ENCODE data around the gene IRX1. TPM values are rescaled to one million over a fixed set of nuclear protein-coding genes. Genes with fewer than 3 reads are reported as not detected.

IRX1 gene
- total RNA-seq, 4 donors from 2014 or later: not detected

DNA sequence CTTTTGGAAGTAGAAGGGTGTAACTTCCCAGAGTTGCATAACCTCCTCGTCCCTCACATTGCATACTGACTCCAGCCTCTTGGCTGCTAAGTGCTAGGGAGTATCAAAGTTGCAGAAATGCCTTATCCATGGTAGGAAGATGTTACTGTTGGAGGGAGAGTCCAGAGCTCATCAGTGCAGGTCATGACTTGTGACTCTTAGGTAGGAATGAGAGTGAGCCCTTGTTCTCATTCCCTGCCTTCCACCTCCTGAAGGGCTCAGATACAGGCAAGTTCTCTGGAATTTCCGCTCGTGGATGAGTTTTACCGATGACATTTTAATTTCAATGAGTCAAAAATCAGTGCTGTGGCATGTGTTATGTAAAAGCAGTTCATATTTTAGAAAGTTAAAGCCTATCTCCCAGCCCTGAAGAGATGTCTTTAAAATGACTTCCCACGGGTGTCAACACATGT, 17.0 kb downstream of the IRX1 start:
- Histone ChIP-seq H3K36me3 (no peaks in the 10 kb centered on the region), H3K4me1 (no peaks in the 10 kb centered on the region), H3K4me3 (no peak overlapping the region), H3K27ac (no peak overlapping the region), H3K9me3 (no peaks in the 10 kb centered on the region), H3K27me3 (peaks cover 0 to 3% of the 10 kb centered on the region in 2 donors)
- TF ChIP-seq POLR2A (IDR thresholded peaks at IDR 0.05): no peak
- TF ChIP-seq, protein P1, sequence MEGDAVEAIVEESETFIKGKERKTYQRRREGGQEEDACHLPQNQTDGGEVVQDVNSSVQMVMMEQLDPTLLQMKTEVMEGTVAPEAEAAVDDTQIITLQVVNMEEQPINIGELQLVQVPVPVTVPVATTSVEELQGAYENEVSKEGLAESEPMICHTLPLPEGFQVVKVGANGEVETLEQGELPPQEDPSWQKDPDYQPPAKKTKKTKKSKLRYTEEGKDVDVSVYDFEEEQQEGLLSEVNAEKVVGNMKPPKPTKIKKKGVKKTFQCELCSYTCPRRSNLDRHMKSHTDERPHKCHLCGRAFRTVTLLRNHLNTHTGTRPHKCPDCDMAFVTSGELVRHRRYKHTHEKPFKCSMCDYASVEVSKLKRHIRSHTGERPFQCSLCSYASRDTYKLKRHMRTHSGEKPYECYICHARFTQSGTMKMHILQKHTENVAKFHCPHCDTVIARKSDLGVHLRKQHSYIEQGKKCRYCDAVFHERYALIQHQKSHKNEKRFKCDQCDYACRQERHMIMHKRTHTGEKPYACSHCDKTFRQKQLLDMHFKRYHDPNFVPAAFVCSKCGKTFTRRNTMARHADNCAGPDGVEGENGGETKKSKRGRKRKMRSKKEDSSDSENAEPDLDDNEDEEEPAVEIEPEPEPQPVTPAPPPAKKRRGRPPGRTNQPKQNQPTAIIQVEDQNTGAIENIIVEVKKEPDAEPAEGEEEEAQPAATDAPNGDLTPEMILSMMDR (IDR thresholded peaks at IDR 0.05): no peak
- intact Hi-C loops (cut with DNase I; ENCODE audit: low total_unique reads): no loop called here
- DNase-seq: no peak

DNA sequence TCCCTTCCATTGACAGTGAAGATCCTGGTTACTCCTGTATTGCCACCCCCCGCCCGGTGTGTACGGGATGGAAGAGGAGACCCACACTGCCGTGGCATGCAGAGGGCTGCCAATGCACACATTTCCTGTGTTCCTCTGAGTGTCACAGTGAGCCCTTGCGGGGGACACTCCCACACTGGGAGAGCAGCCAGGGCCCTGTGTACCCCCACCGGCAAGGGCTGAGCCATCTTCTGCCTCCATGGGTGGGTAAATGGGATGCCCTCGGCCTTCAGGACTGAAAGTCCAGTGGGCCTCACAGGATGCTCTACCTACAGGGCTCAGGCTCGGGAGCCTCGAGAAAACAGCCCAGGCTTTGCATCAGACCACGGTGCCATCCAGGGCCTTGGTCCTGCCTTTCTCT, 18.1 kb downstream of the IRX1 start:
- Histone ChIP-seq H3K27ac (no peak overlapping the region), H3K36me3 (no peaks in the 10 kb centered on the region), H3K9me3 (no peaks in the 10 kb centered on the region), H3K4me1 (no peaks in the 10 kb centered on the region), H3K4me3 (no peak overlapping the region), H3K27me3 (peaks cover 0 to 3% of the 10 kb centered on the region in 2 donors)
- intact Hi-C loops (cut with DNase I; ENCODE audit: low total_unique reads): no loop called here
- no peak for DNase-seq
- TF ChIP-seq, protein P1 (IDR thresholded peaks at IDR 0.05): no peak
- TF ChIP-seq POLR2A (IDR thresholded peaks at IDR 0.05): no peak

DNA sequence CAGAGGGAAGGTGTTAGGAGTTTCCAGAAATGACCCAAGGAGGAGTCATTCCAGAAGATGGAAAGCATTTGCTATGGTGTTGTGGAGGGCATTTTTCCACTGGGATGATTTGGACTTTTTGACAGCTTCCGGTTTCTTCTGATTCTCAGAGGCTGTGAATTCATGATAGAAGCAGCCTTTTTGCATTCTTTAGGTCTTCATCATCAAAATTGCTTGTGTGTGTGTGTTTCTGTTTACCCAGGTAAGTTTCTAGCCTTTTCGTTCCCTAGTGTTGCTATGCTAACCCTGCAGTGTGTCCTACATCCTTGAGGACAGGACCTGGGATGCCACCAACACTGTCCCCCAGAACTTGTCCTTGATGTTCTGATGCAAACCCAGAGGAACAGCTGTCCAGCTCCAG, 19.6 kb downstream of the IRX1 start:
- intact Hi-C loops (cut with DNase I; ENCODE audit: low total_unique reads): no loop called here
- Histone ChIP-seq H3K4me1 (no peaks in the 10 kb centered on the region), H3K36me3 (no peaks in the 10 kb centered on the region), H3K4me3 (no peak overlapping the region), H3K9me3 (no peaks in the 10 kb centered on the region), H3K27me3 (no peaks in the 10 kb centered on the region), H3K27ac (no peak overlapping the region)
- no peak for DNase-seq
- no peak for TF ChIP-seq POLR2A (IDR thresholded peaks at IDR 0.05)
- TF ChIP-seq, protein P1 (IDR thresholded peaks at IDR 0.05): no peak

DNA sequence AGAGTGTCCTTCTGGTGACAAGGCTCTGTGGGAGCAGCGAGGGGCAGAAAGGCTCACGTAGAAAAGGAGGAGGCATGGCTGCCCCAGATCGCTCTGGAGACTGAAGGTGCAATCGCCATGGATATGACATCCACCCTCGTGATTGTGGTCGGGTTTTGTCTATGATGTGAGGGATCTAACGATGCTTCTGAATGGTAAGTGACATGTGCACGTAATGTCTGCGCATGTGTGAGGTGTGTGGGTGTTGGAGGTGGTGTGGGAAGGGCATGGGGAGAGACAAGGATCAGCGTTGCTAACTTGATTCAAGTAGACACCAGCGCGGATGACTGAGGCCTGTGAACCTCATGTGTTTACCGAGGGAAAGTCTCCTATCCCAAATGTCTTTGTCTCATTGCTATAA, 20.2 kb downstream of the IRX1 start:
- intact Hi-C loops (cut with DNase I; ENCODE audit: low total_unique reads): no loop called here
- Histone ChIP-seq H3K4me1 (no peaks in the 10 kb centered on the region), H3K27ac (no peak overlapping the region), H3K9me3 (no peaks in the 10 kb centered on the region), H3K27me3 (no peaks in the 10 kb centered on the region), H3K36me3 (no peaks in the 10 kb centered on the region), H3K4me3 (no peak overlapping the region)
- DNase-seq: no peak
- no peak for TF ChIP-seq POLR2A (IDR thresholded peaks at IDR 0.05)
- TF ChIP-seq, protein P1 (IDR thresholded peaks at IDR 0.05): no peak

DNA sequence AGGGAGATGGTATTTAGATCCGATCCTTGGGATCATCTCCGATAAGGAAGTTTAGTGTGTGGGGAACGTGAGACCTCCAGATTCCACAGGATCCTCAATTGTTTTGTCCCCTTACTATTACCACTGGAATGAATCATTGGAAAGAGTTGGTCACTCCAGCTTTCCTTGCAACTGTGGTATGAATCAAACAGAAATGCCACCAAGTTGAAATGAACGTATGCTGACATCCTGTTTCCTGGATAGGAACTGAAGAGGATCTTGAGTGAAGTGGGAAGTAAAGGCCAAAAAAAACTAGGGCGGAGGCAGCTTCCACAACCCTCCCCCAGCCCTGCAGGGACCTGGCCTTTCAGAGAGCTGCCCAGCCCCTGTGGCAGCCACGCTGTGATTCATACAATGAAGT, 23.9 kb downstream of the IRX1 start:
- Histone ChIP-seq H3K4me1 (no peaks in the 10 kb centered on the region), H3K4me3 (no peak overlapping the region), H3K9me3 (no peaks in the 10 kb centered on the region), H3K27me3 (no peaks in the 10 kb centered on the region), H3K27ac (no peak overlapping the region), H3K36me3 (no peaks in the 10 kb centered on the region)
- no peak for DNase-seq
- TF ChIP-seq, protein P1 (IDR thresholded peaks at IDR 0.05): no peak
- no peak for TF ChIP-seq POLR2A (IDR thresholded peaks at IDR 0.05)
- intact Hi-C loops (cut with DNase I; ENCODE audit: low total_unique reads): no loop called here
